Endodermal cell (in vitro differentiated cells): Measurements from ENCODE around the gene JARID2. TPM values are rescaled to one million over a fixed set of nuclear protein-coding genes. Genes with fewer than 3 reads are reported as not detected.

Experiments used
- DNase-seq: peaks from one replicate; pipeline ENCODE4 v3.0.0-alpha.2; 2017
- H3K27ac ChIP-seq: 2 replicates; pipeline ENCODE4 v1.5.1; 2013; ENCODE audit warnings: mild to moderate bottlenecking, low read depth, low read length, moderate library complexity
- H3K27me3 ChIP-seq: 2 replicates; pipeline ENCODE4 v1.6.1; 2013; ENCODE audit warnings: mild to moderate bottlenecking, low read length, moderate library complexity; ENCODE audit not compliant: insufficient read depth, control insufficient read depth, poor library complexity, severe bottlenecking
- H3K36me3 ChIP-seq: 2 replicates; pipeline ENCODE4 v1.7.0; 2013; ENCODE audit warnings: mild to moderate bottlenecking, low read length, moderate library complexity; ENCODE audit not compliant: control insufficient read depth, insufficient read depth
- H3K4me1 ChIP-seq: one replicate; pipeline ENCODE4 v1.7.0; 2013; ENCODE audit warnings: low read length; ENCODE audit not compliant: control insufficient read depth, insufficient read depth
- H3K4me3 ChIP-seq: 2 replicates; pipeline ENCODE4 v1.5.1; 2013; ENCODE audit warnings: mild to moderate bottlenecking, low read length, moderate library complexity
- H3K9ac ChIP-seq: 2 replicates; pipeline ENCODE4 v1.6.1; 2013; ENCODE audit warnings: mild to moderate bottlenecking, low read length, moderate library complexity; ENCODE audit not compliant: poor library complexity, severe bottlenecking; ENCODE audit errors: extremely low read depth
- H3K9me3 ChIP-seq: 2 replicates; pipeline ENCODE4 v1.6.1; 2013; ENCODE audit warnings: mild to moderate bottlenecking, low read length, moderate library complexity; ENCODE audit not compliant: control insufficient read depth
- H3K27ac Mint-ChIP-seq: 2 replicates; pipeline ENCODE4 v1.8.0; 2020; ENCODE audit warnings: mixed read lengths
- H3K27me3 Mint-ChIP-seq: 2 replicates; pipeline ENCODE4 v1.8.0; 2021; ENCODE audit warnings: mild to moderate bottlenecking, mixed read lengths; ENCODE audit not compliant: insufficient read depth
- H3K36me3 Mint-ChIP-seq: 2 replicates; pipeline ENCODE4 v1.8.0; 2020; ENCODE audit warnings: low read depth, mixed read lengths
- H3K4me1 Mint-ChIP-seq: 2 replicates; pipeline ENCODE4 v1.8.0; 2020; ENCODE audit warnings: mixed read lengths
- H3K4me3 Mint-ChIP-seq: 2 replicates; pipeline ENCODE4 v1.8.0; 2020; ENCODE audit warnings: mild to moderate bottlenecking, moderate library complexity, mixed read lengths
- H3K9me3 Mint-ChIP-seq: 2 replicates; pipeline ENCODE4 v1.8.0; 2020; ENCODE audit warnings: mild to moderate bottlenecking, mixed read lengths
- CTCF ChIP-seq: fragments of 200-600 bp; sonication (generic); conservative IDR thresholded peaks from 2 replicates; pipeline ENCODE4 v1.5.0; 2021; ENCODE audit warnings: antibody characterized with exemption, mild to moderate bottlenecking
- WGBS, 2 experiments: methylation state at CpG; one replicate each; pipeline versions ENCODE4 v1.1.5 to v1.1.7; 2013; ENCODE audit warnings: missing lambda C conversion rate in 2 of 2, mixed read lengths in 1 of 2; ENCODE audit not compliant: insufficient coverage in 1 of 2, insufficient read length in 1 of 2; 5-methylcytosine and 5-hydroxymethylcytosine counted together
- total RNA-seq, 2 donors: library from RNA; stranded (reverse); fragmentation: NEBNext Ultra II Directional in 1 of 2; extraction: Animal tissue kit (Norgen Biotek cat#: 25700) in 1 of 2; gene quantifications; 2 replicates in 1 of 2; 3 replicates in 1 of 2; pipeline ENCODE4 v1.2.1, GENCODE V29; 2021

The JARID2 gene
- total RNA-seq, 2 donors from 2014 or later: 42.5 to 77.0 TPM

- TF ChIP-seq CTCF: no peak
- peaks cover 89% of the 10 kb centered on the region for H3K36me3 Mint-ChIP-seq
- H3K27ac Mint-ChIP-seq: no peak overlapping the region
- no peaks in the 10 kb centered on the region for H3K4me1 ChIP-seq
- WGBS, 2 experiments: 93 to 96% methylated on average over 14 to 19 of the region's 19 CpGs
- no peaks in the 10 kb centered on the region for H3K4me1 Mint-ChIP-seq
- H3K27me3 ChIP-seq: no peaks in the 10 kb centered on the region
- H3K27ac ChIP-seq: no peak overlapping the region
- no peak overlapping the region for H3K4me3 Mint-ChIP-seq
- no peak for DNase-seq
- H3K4me3 ChIP-seq: no peak overlapping the region
- no peaks in the 10 kb centered on the region for H3K27me3 Mint-ChIP-seq
- H3K36me3 ChIP-seq: peaks cover 82% of the 10 kb centered on the region
- no peak overlapping the region for H3K9ac ChIP-seq
- H3K9me3 ChIP-seq: no peaks in the 10 kb centered on the region
- H3K9me3 Mint-ChIP-seq: no peaks in the 10 kb centered on the region
Observed at GRCh38 chr6:15501826-15502445, 256.1 kb downstream of the JARID2 start.

GRCh38 chr6:15502446-15503345 is 256.8 kb downstream of the JARID2 start:
- H3K36me3 Mint-ChIP-seq: peaks cover 91% of the 10 kb centered on the region
- Histone ChIP-seq H3K9me3 (no peaks in the 10 kb centered on the region), H3K36me3 (peaks cover 84% of the 10 kb centered on the region), H3K27ac (no peak overlapping the region), H3K27me3 (no peaks in the 10 kb centered on the region), H3K4me1 (no peaks in the 10 kb centered on the region), H3K4me3 (no peak overlapping the region), H3K9ac (no peak overlapping the region)
- no peaks in the 10 kb centered on the region for H3K9me3 Mint-ChIP-seq
- TF ChIP-seq CTCF: no peak
- DNase-seq: no peak
- H3K4me3 Mint-ChIP-seq: no peak overlapping the region
- H3K27me3 Mint-ChIP-seq: no peaks in the 10 kb centered on the region
- 90% methylated on average over 16 to 20 of the region's 20 CpGs for WGBS, 2 experiments
- H3K27ac Mint-ChIP-seq: peak overlapping the region; percentile 17
- no peaks in the 10 kb centered on the region for H3K4me1 Mint-ChIP-seq

GRCh38 chr6:15503346-15503680 is 257.4 kb downstream of the JARID2 start:
- DNase-seq: no peak
- WGBS, 2 experiments: 94 to 96% methylated on average over 5 to 6 of the region's 6 CpGs
- Histone ChIP-seq H3K9ac (no peak overlapping the region), H3K27ac (no peak overlapping the region), H3K4me1 (no peaks in the 10 kb centered on the region), H3K9me3 (no peaks in the 10 kb centered on the region), H3K36me3 (peaks cover 83% of the 10 kb centered on the region), H3K27me3 (no peaks in the 10 kb centered on the region), H3K4me3 (no peak overlapping the region)
- Mint-ChIP-seq H3K4me3 (no peak overlapping the region), H3K36me3 (peaks cover 88% of the 10 kb centered on the region), H3K9me3 (no peaks in the 10 kb centered on the region), H3K4me1 (no peaks in the 10 kb centered on the region), H3K27me3 (no peaks in the 10 kb centered on the region), H3K27ac (peak overlapping the region; percentile 50)
- no peak for TF ChIP-seq CTCF
